Measurements from ENCODE around the gene SLC38A2. TPM values are rescaled to one million over a fixed set of nuclear protein-coding genes. Genes with fewer than 3 reads are reported as not detected.

The SLC38A2 gene
- total and polyA plus RNA-seq, 2 of the 4 experiments (the other 2 are of a cell fraction) = 313 to 881 TPM

DNA sequence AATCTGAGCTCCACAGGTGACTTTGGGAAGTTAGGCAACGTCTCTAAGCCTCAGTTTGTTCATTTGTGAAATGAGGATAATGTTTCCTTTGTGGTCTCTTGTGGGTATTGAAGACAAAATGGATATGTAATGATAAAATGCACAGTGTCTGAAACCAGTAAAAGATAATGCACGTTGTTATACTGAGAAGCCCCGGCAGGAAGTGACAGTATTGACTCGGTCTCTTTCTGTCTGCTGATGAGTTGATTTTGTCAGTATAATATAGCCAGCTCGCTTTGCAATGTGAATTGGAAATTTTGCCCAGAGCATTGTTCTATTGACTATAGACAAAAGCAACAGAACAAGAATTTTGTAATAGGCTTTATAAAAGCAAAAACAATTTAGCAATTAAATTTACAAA is 54.5 kb downstream of the SLC38A2 start:
- no peak overlapping the region for H3K14ac ChIP-seq (replicated peaks; ENCODE audit: low read depth, low read length)
- WGBS, 2 experiments (ENCODE audit: extremely low coverage in 2 of 2, insufficient read length in 1 of 2) = 33% methylated on average over 1 of the region's 5 CpGs; no CpG with 5 or more reads in 1 of the 2 experiments

More for the DNA sequence above, 54.5 kb downstream of the SLC38A2 start:
- no peak overlapping the region for H3K4me2 ChIP-seq (ENCODE audit: low read depth, low read length)
- H3K9ac ChIP-seq (ENCODE audit: low read depth, low read length) = no peak overlapping the region
- no peak overlapping the region for H2BK5ac ChIP-seq (ENCODE audit: low read depth, low read length, poor library complexity, severe bottlenecking)
- H3K79me1 ChIP-seq (ENCODE audit: low read depth in 1 of 2, low read length in 2 of 2) = no peaks in the 10 kb centered on the region
- no peak overlapping the region for H3K27ac ChIP-seq (ENCODE audit: insufficient read depth, low read length)
- H3K56ac ChIP-seq (ENCODE audit: extremely low read depth, insufficient read depth, low read length) = no peak overlapping the region
- no peaks in the 10 kb centered on the region for H3K4me1 ChIP-seq (ENCODE audit: control insufficient read depth, insufficient read depth, low read length)
- no TSS peak for BruUV-seq (replicated peaks)
- no peak overlapping the region for H2AFZ ChIP-seq (replicated peaks; ENCODE audit: low read length, poor library complexity)
- no peaks in the 10 kb centered on the region for H3K27me3 ChIP-seq (ENCODE audit: control insufficient read depth, insufficient read depth, low read length)
- no peak overlapping the region for H2BK20ac ChIP-seq (ENCODE audit: low read depth, low read length)
- H3K9me1 ChIP-seq (ENCODE audit: insufficient read depth, low read length) = no peaks in the 10 kb centered on the region
- H2AK5ac ChIP-seq (ENCODE audit: low read depth, low read length) = no peak overlapping the region
- dilution Hi-C loops (cut with HindIII; ENCODE audit: low sequenced_read_pairs, unreplicated experiment) = no loop called here
- CTCF ChIA-PET = no interaction called here
- in situ Hi-C loops (cut with MboI; ENCODE audit: low sequenced_read_pairs) = no loop called here
- H3K9me3 ChIP-seq (ENCODE audit: control insufficient read depth, insufficient read depth, low read length) = no peaks in the 10 kb centered on the region
- no peak overlapping the region for H3K23ac ChIP-seq (ENCODE audit: low read depth, low read length)
- TF ChIP-seq NFE2L2 (IDR thresholded peaks at IDR 0.05; ENCODE audit: low read depth, low read length) (no peak), RAD21 (IDR thresholded peaks at IDR 0.05; ENCODE audit: low read length) (no peak), MXI1 (IDR thresholded peaks at IDR 0.05; ENCODE audit: borderline replicate concordance, low read depth, low read length) (no peak), RCOR1 (IDR thresholded peaks at IDR 0.05; ENCODE audit: insufficient replicate concordance, low read length) (no peak), MAZ (IDR thresholded peaks at IDR 0.05; ENCODE audit: borderline replicate concordance, low read depth, low read length) (no peak), SMC3 (IDR thresholded peaks at IDR 0.05; ENCODE audit: low read depth, low read length) (no peak), CHD1 (IDR thresholded peaks at IDR 0.05; ENCODE audit: low read depth, low read length) (no peak), MAFK (IDR thresholded peaks at IDR 0.05; ENCODE audit: low read depth, low read length) (no peak), FOS (IDR thresholded peaks at IDR 0.05; ENCODE audit: low read depth, low read length) (no peak), POLR2A (IDR thresholded peaks at IDR 0.05; ENCODE audit: low read depth, low read length) (no peak), CEBPB (IDR thresholded peaks at IDR 0.05; ENCODE audit: low read depth, low read length) (no peak), RFX5 (IDR thresholded peaks at IDR 0.05; ENCODE audit: low read depth, low read length) (no peak), BHLHE40 (IDR thresholded peaks at IDR 0.05; ENCODE audit: low read depth, low read length) (no peak)
- TF ChIP-seq, protein P1, sequence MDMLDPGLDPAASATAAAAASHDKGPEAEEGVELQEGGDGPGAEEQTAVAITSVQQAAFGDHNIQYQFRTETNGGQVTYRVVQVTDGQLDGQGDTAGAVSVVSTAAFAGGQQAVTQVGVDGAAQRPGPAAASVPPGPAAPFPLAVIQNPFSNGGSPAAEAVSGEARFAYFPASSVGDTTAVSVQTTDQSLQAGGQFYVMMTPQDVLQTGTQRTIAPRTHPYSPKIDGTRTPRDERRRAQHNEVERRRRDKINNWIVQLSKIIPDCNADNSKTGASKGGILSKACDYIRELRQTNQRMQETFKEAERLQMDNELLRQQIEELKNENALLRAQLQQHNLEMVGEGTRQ (IDR thresholded peaks at IDR 0.05; ENCODE audit: low read depth, low read length) = no peak
- TF ChIP-seq, protein P2, sequence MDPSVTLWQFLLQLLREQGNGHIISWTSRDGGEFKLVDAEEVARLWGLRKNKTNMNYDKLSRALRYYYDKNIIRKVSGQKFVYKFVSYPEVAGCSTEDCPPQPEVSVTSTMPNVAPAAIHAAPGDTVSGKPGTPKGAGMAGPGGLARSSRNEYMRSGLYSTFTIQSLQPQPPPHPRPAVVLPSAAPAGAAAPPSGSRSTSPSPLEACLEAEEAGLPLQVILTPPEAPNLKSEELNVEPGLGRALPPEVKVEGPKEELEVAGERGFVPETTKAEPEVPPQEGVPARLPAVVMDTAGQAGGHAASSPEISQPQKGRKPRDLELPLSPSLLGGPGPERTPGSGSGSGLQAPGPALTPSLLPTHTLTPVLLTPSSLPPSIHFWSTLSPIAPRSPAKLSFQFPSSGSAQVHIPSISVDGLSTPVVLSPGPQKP (IDR thresholded peaks at IDR 0.05; ENCODE audit: borderline replicate concordance, low read depth, low read length) = no peak
- TF ChIP-seq, protein P3, sequence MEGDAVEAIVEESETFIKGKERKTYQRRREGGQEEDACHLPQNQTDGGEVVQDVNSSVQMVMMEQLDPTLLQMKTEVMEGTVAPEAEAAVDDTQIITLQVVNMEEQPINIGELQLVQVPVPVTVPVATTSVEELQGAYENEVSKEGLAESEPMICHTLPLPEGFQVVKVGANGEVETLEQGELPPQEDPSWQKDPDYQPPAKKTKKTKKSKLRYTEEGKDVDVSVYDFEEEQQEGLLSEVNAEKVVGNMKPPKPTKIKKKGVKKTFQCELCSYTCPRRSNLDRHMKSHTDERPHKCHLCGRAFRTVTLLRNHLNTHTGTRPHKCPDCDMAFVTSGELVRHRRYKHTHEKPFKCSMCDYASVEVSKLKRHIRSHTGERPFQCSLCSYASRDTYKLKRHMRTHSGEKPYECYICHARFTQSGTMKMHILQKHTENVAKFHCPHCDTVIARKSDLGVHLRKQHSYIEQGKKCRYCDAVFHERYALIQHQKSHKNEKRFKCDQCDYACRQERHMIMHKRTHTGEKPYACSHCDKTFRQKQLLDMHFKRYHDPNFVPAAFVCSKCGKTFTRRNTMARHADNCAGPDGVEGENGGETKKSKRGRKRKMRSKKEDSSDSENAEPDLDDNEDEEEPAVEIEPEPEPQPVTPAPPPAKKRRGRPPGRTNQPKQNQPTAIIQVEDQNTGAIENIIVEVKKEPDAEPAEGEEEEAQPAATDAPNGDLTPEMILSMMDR (conservative IDR thresholded peaks at IDR 0.05; ENCODE audit: low read depth, low read length) = no peak
- H3K36me3 ChIP-seq (ENCODE audit: control insufficient read depth, insufficient read depth, low read length) = no peaks in the 10 kb centered on the region
- H2BK120ac ChIP-seq (ENCODE audit: low read depth, low read length) = no peak overlapping the region
- ATAC-seq (ENCODE audit: low read depth) = no peak
- no peak overlapping the region for H2BK15ac ChIP-seq (ENCODE audit: low read depth, low read length)
- no peak for DNase-seq
- intact Hi-C loops (cut with micrococcal nuclease) = loop anchor here (10.0 kb wide), 1 partner anchor 1237 kb away; no protein-coding TSS in a partner anchor
- H2AK9ac ChIP-seq (replicated peaks; ENCODE audit: low read depth, low read length, poor library complexity) = no peak overlapping the region
- H3K4ac ChIP-seq (ENCODE audit: low read depth, low read length) = no peak overlapping the region
- H4K20me1 ChIP-seq (ENCODE audit: insufficient read depth, low read length) = no peaks in the 10 kb centered on the region
- POLR2A ChIA-PET (ENCODE audit: unreplicated experiment) = no interaction called here
- no peak overlapping the region for H4K8ac ChIP-seq (ENCODE audit: low read depth in 2 of 2, low read length in 2 of 2)
- H4K91ac ChIP-seq (ENCODE audit: insufficient read depth, low read depth, low read length) = no peak overlapping the region
- H3K4me3 ChIP-seq (ENCODE audit: insufficient read depth, low read depth, low read length) = no peak overlapping the region
- no peak overlapping the region for H3K18ac ChIP-seq (ENCODE audit: low read depth, low read length)
- no peak overlapping the region for H4K5ac ChIP-seq (ENCODE audit: low read depth, low read length)

All from IMR-90 (cell line).